Fibroblast of pulmonary artery (primary cell): ENCODE measurements around the gene COL4A2.
"Not testable (repeated sequence)": the region's sequence is repeated elsewhere in the genome, so short reads cannot be mapped to it uniquely, and the experiment has no call there.

ENCODE experiments used
- DNase-seq: peaks from one replicate; pipeline ENCODE4 v3.0.0-alpha.2; 2010; ENCODE audit warnings: low read depth
- H3K4me3 ChIP-seq: replicated peaks from 2 replicates; pipeline ENCODE4 v1.5.1; 2011; ENCODE audit warnings: low read depth, mild to moderate bottlenecking, control low read depth, low read length, moderate library complexity
- TF ChIP-seq, protein P1 (sequence below): IDR thresholded peaks from 2 replicates; pipeline ENCODE4 v1.5.1; 2011; ENCODE audit warnings: mild to moderate bottlenecking, control low read depth, low read length, inconsistent platforms; ENCODE audit errors: missing control alignments

Gene COL4A2

GRCh38 chr13:110497003-110497402, 189.9 kb downstream of the COL4A2 start:
- DNase-seq, result no peak

GRCh38 chr13:110497896-110498295, 190.8 kb downstream of the COL4A2 start:
- H3K4me3 ChIP-seq, DNase-seq: not testable (repeated sequence)

More at GRCh38 chr13:110497003-110497402, 189.9 kb downstream of the COL4A2 start:
- no peak overlapping the region for H3K4me3 ChIP-seq
- TF ChIP-seq, protein P1, sequence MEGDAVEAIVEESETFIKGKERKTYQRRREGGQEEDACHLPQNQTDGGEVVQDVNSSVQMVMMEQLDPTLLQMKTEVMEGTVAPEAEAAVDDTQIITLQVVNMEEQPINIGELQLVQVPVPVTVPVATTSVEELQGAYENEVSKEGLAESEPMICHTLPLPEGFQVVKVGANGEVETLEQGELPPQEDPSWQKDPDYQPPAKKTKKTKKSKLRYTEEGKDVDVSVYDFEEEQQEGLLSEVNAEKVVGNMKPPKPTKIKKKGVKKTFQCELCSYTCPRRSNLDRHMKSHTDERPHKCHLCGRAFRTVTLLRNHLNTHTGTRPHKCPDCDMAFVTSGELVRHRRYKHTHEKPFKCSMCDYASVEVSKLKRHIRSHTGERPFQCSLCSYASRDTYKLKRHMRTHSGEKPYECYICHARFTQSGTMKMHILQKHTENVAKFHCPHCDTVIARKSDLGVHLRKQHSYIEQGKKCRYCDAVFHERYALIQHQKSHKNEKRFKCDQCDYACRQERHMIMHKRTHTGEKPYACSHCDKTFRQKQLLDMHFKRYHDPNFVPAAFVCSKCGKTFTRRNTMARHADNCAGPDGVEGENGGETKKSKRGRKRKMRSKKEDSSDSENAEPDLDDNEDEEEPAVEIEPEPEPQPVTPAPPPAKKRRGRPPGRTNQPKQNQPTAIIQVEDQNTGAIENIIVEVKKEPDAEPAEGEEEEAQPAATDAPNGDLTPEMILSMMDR, result no peak

GRCh38 chr13:110498327-110498726, 191.2 kb downstream of the COL4A2 start:
- H3K4me3 ChIP-seq, result no peak overlapping the region

DNA sequence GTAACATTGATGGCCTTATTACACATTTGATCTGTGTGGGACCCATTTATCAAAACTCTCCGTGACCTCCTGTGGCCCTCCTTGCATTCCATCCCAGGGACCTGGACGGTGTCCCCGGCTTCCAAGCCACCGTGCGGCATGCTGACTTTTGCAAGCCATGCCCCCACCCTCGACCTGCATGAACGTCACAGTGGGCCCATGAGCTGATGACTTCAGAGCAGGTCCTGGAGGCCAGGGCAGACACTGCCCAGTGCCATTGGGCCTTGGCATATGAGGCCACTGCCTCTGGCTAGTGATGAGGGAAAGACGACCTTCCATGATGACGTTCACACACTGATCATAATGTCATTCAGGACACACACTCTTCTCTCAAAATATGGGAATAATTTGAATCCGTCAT, 191.7 kb downstream of the COL4A2 start:
- DNase-seq, result no peak
- TF ChIP-seq, protein P1, result no peak
- H3K4me3 ChIP-seq, result no peak overlapping the region

More at GRCh38 chr13:110498327-110498726, 191.2 kb downstream of the COL4A2 start:
- TF ChIP-seq, protein P1, result no peak
- no peak for DNase-seq

GRCh38 chr13:110499621-110500281, 192.7 kb downstream of the COL4A2 start:
- no peak for DNase-seq

DNA sequence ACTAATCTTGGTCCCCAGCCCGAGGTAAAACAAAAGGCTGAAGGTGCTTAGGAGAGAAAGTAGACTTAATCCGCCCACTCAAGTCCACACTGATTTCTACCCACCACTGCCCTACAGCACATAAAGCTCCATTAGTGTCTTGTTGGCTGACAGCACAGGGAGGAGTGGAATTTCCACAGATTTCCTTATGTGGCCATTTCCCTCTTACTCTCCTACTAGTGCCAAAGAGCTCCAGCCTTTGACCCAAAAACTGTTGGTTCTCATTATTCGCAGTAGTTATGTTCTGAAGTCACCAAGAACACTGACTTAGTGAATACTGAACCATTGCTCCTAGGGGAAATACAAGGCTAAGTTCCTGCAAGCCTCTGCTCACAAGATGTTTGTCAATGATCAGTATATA, 193.3 kb downstream of the COL4A2 start:
- TF ChIP-seq, protein P1, result no peak
- H3K4me3 ChIP-seq, result no peak overlapping the region
- no peak for DNase-seq

More at GRCh38 chr13:110499621-110500281, 192.7 kb downstream of the COL4A2 start:
- no peak overlapping the region for H3K4me3 ChIP-seq
- TF ChIP-seq, protein P1, result no peak

DNA sequence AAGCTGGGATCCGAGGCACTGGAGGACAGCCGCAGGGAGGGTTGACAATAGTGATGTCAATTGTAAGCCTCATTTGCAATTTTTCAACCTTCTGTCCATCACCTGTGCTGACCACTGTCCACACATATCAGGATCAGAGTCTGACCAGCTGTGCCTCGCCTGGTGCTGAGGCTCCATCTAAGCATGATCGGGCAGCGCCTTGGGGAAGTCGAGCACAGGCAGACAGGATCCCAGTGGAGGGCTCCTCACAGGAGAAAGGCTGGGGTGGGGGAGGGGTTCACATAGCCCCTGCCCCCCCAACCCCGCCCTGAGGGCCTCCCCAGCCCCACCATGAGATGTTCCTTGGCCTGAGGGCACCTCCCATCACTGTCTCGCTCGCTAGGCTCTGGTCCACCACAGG, 194.1 kb downstream of the COL4A2 start:
- TF ChIP-seq, protein P1, result no peak
- DNase-seq, result no peak
- H3K4me3 ChIP-seq, result no peak overlapping the region
